Cardiac fibroblast (primary cell): ENCODE results near the gene GIMAP8.

Experiments
- DNase-seq, 2 donors: peaks; one replicate each; pipeline versions ENCODE4 v3.0.0 to v3.0.0-alpha.2; 2010; ENCODE audit warnings: low read depth in 2 of 2
- H3K4me3 ChIP-seq, 2 donors: replicated peaks in 1 of 2; 1 replicate in 1 of 2; 2 replicates in 1 of 2; pipeline ENCODE4 v1.5.1; 2011; ENCODE audit warnings: low read depth in 2 of 2, low read length in 2 of 2, mild to moderate bottlenecking in 2 of 2, moderate library complexity in 1 of 2
- CTCF ChIP-seq: IDR thresholded peaks from one replicate; pipeline ENCODE4 v1.5.1; 2011; ENCODE audit warnings: low read depth, mild to moderate bottlenecking, low read length, inconsistent platforms

Gene GIMAP8

GRCh38 chr7:150502519-150502918 is 52.1 kb downstream of the GIMAP8 start:
- no peak overlapping the region for H3K4me3 ChIP-seq
- TF ChIP-seq CTCF, result no peak
- DNase-seq, result no peak

GRCh38 chr7:150503155-150503554 is 52.7 kb downstream of the GIMAP8 start:
- no peak overlapping the region for H3K4me3 ChIP-seq
- TF ChIP-seq CTCF, result no peak
- no peak for DNase-seq

- no peak for DNase-seq
- TF ChIP-seq CTCF, result no peak
- H3K4me3 ChIP-seq, result no peak overlapping the region
Observed at GRCh38 chr7:150503581-150503980, 53.2 kb downstream of the GIMAP8 start.

- DNase-seq, result no peak
- no peak for TF ChIP-seq CTCF
- no peak overlapping the region for H3K4me3 ChIP-seq
Observed at GRCh38 chr7:150507947-150508602, 57.6 kb downstream of the GIMAP8 start.

- no peak for DNase-seq
- TF ChIP-seq CTCF, result no peak
- no peak overlapping the region for H3K4me3 ChIP-seq
Observed at GRCh38 chr7:150511048-150511447, 60.6 kb downstream of the GIMAP8 start.

- no peak overlapping the region for H3K4me3 ChIP-seq
- no peak for DNase-seq
- no peak for TF ChIP-seq CTCF
Observed at GRCh38 chr7:150513758-150514157, 63.3 kb downstream of the GIMAP8 start.

GRCh38 chr7:150514748-150515222 is 64.4 kb downstream of the GIMAP8 start, which contains the start of gene GIMAP7:
TSS of gene GIMAP7 (plus strand) at chr7:150514872. CDS start at chr7:150519975, 5,103 bp downstream.
- H3K4me3 ChIP-seq, result no peak within 1 kb of the TSS
- TF ChIP-seq CTCF, result no peak
- no peak for DNase-seq
